Heart left ventricle (tissue), 16 donors: ENCODE data around the gene RNF126. TPM values are rescaled to one million over a fixed set of nuclear protein-coding genes. Genes with fewer than 3 reads are reported as not detected.

Experiments
- ATAC-seq, 4 donors: fragments of 200-7000 bp; cut with Tn5 transposase; one replicate each; pipeline ENCODE4 v1.9.1; 2020 to 2022; ENCODE audit warnings: moderate library complexity in 4 of 4, mild to moderate bottlenecking in 3 of 4, moderate number of reproducible peaks in 1 of 4
- DNase-seq, 5 donors: peaks; one replicate each; pipeline ENCODE4 v3.0.0-alpha.2; 2020
- H3K27ac ChIP-seq, 12 donors: fragments of 200-600 bp; sonication (generic) in 4 of 12; one replicate each; pipeline versions ENCODE4 v1.5.0 to v1.8.0; 2016 to 2022; ENCODE audit warnings: mild to moderate bottlenecking in 2 of 12
- H3K27me3 ChIP-seq, 9 donors: fragments of 200-600 bp; sonication (generic) in 2 of 9; one replicate each; pipeline versions ENCODE4 v1.5.1 to v1.8.0; 2016 to 2022; ENCODE audit warnings: mild to moderate bottlenecking in 3 of 9
- H3K36me3 ChIP-seq, 9 donors: fragments of 200-600 bp; sonication (generic) in 2 of 9; one replicate each; pipeline versions ENCODE4 v1.5.0 to v1.8.0; 2018 to 2022; ENCODE audit warnings: mild to moderate bottlenecking in 2 of 9
- H3K4me1 ChIP-seq, 12 donors: fragments of 200-600 bp; sonication (generic) in 4 of 12; one replicate each; pipeline versions ENCODE4 v1.5.0 to v1.8.0; 2016 to 2022; ENCODE audit warnings: mild to moderate bottlenecking in 3 of 12
- H3K4me3 ChIP-seq, 12 donors: fragments of 200-600 bp; sonication (generic) in 4 of 12; one replicate each; pipeline versions ENCODE4 v1.5.0 to v1.8.0; 2017 to 2022; ENCODE audit warnings: mild to moderate bottlenecking in 9 of 12, moderate library complexity in 4 of 12
- H3K9me3 ChIP-seq, 12 donors: fragments of 200-600 bp; sonication (generic) in 4 of 12; one replicate each; pipeline versions ENCODE4 v1.5.0 to v1.8.0; 2016 to 2022; ENCODE audit warnings: mild to moderate bottlenecking in 1 of 12
- CTCF ChIP-seq, 12 donors: fragments of 200-600 bp; sonication (generic) in 4 of 12; IDR thresholded peaks; one replicate each; pipeline versions ENCODE4 v1.5.0 to v1.8.0; 2018 to 2022; ENCODE audit warnings: antibody characterized with exemption in 12 of 12, mild to moderate bottlenecking in 5 of 12
- POLR2A ChIP-seq, 2 donors: fragments of 450-650 bp; IDR thresholded peaks; one replicate each; pipeline ENCODE4 v1.6.1; 2017; ENCODE audit warnings: antibody characterized with exemption in 2 of 2, mild to moderate bottlenecking in 2 of 2, moderate library complexity in 2 of 2
- WGBS, 4 donors: extraction: QIAGEN DNeasy Blood & Tissue Kit in 2 of 4; methylation state at CpG; one replicate each; pipeline versions ENCODE4 v1.1.5 to v1.1.7; 2013 to 2018; 5-methylcytosine and 5-hydroxymethylcytosine counted together
- intact Hi-C, 10 donors: fragments of 100-400 bp; cut with DNase I; formaldehyde crosslinking; loops; one replicate each; pipeline versions ENCODE4 v1.11.1 to v1.14.2; 2022
- polyA plus RNA-seq, 2 donors: library from polyadenylated mRNA; stranded (reverse); fragments of 200-250 nt; gene quantifications; one replicate each; pipeline ENCODE4 v1.2.3, GENCODE V29; 2013
- total RNA-seq, 9 donors: library from RNA; depleted of rRNA in 2 of 9; stranded (reverse); fragments of >200 nt in 2 of 9; fragmentation: NEBNext Ultra II Directional in 3 of 9; extraction: Animal tissue kit (Norgen Biotek cat#: 25700) in 3 of 9; gene quantifications; one replicate each; pipeline versions ENCODE4 v1.1.0 to v1.2.4, GENCODE V29; 2016 to 2023
- donor health status: ischemic (EF 13 %, LVEDD 7.1; RV severe dilation, severe dysfunction).
- donor health status: healthy with polysubstance abuse.
- donor health status: DM: no; HTN: yes; CAD: no.
- donor health status: DM: no; HTN: no; CAD: no.
- donor health status: ischemic (EF 25% LVEDD 6.9; RV normal size, moderate dysfunction).
- donor health status: ischemic (EF 25% LVEDD 5.7; RV mildly dilated, moderate dysfunction).
- donor health status: healthy.
- donor health status: DM: yes; HTN: yes; CAD: no.
- donor health status: ischemic (EF 35%, LVEDD 5.7; RV mildly dilated, moderate dysfunction).
- donor health status: nonischemic (EF 11% LVEDD 7.7; RV severe dilation, severe dysfunction).
- donor health status: DM: yes; HTN: yes; CAD: no.
- donor health status: PGD.
- donor health status: ischemic (EF 29% LVEDD 5.4; RV normal size, mild dysfunction).
- donor health status: nonischemic (EF 23%, LVEDD 6.1; RV moderate dilation, normal function).

RNF126 gene
- total and polyA plus RNA-seq, 11 donors, result 21.6 to 105 (median 29.4) TPM

GRCh38 chr19:651114-651818 is 11.7 kb downstream of the RNF126 start:
- no peaks in the 10 kb centered on the region for H3K9me3 ChIP-seq
- H3K4me1 ChIP-seq, result peaks cover 0 to 9% (median 0%) of the 10 kb centered on the region in 12 donors
- 93 to 95% (median 94%) methylated on average over 38 to 58 of the region's 58 CpGs for WGBS, 4 donors
- intact Hi-C loops, result loop anchor here in 1 of 10 donors (10.0 kb wide), 1 partner anchor 56 kb away; no protein-coding TSS in a partner anchor
- no peak overlapping the region for H3K27ac ChIP-seq
- H3K4me3 ChIP-seq, result no peak overlapping the region
- H3K36me3 ChIP-seq, result peaks cover 3 to 85% (median 66%) of the 10 kb centered on the region in 9 donors
- ATAC-seq (no peak), DNase-seq (peak in 1 of 5 donors; percentile 18)
- TF ChIP-seq POLR2A (IDR thresholded peaks at IDR 0.05) (no peak), CTCF (IDR thresholded peaks at IDR 0.05) (no peak)
- H3K27me3 ChIP-seq, result no peaks in the 10 kb centered on the region

- Histone ChIP-seq H3K9me3 (no peaks in the 10 kb centered on the region), H3K36me3 (peaks cover 3 to 95% (median 66%) of the 10 kb centered on the region in 9 donors), H3K27ac (no peak overlapping the region), H3K4me3 (no peak overlapping the region), H3K27me3 (no peaks in the 10 kb centered on the region), H3K4me1 (no peaks in the 10 kb centered on the region)
- ATAC-seq (no peak), DNase-seq (peak in 1 of 5 donors; percentile 16)
- WGBS, 4 donors, result 91 to 96% (median 92%) methylated on average over 9 to 11 of the region's 11 CpGs
- no peak for TF ChIP-seq CTCF (IDR thresholded peaks at IDR 0.05)
- no peak for TF ChIP-seq POLR2A (IDR thresholded peaks at IDR 0.05)
- intact Hi-C loops, result loop anchor here in 1 of 10 donors (10.0 kb wide), 1 partner anchor 55 kb away; no protein-coding TSS in a partner anchor
Observed at GRCh38 chr19:650121-650520, 12.9 kb downstream of the RNF126 start.

GRCh38 chr19:648904-649801 is 13.9 kb downstream of the RNF126 start:
- intact Hi-C loops, result no loop called here
- DNase-seq (peak in 1 of 5 donors; percentile 59), ATAC-seq (no peak)
- no peaks in the 10 kb centered on the region for H3K9me3 ChIP-seq
- no peak overlapping the region for H3K4me3 ChIP-seq
- 92 to 97% (median 94%) methylated on average over 17 to 53 of the region's 53 CpGs for WGBS, 4 donors
- no peaks in the 10 kb centered on the region for H3K4me1 ChIP-seq
- peaks cover 3 to 92% (median 66%) of the 10 kb centered on the region in 9 donors for H3K36me3 ChIP-seq
- H3K27ac ChIP-seq, result no peak overlapping the region
- no peaks in the 10 kb centered on the region for H3K27me3 ChIP-seq
- TF ChIP-seq CTCF (IDR thresholded peaks at IDR 0.05) (no peak), POLR2A (IDR thresholded peaks at IDR 0.05) (no peak)

- H3K27ac ChIP-seq, result no peak overlapping the region
- H3K4me1 ChIP-seq, result no peaks in the 10 kb centered on the region
- H3K4me3 ChIP-seq, result no peak overlapping the region
- intact Hi-C loops, result no loop called here
- TF ChIP-seq CTCF (IDR thresholded peaks at IDR 0.05), result no peak
- no peak for TF ChIP-seq POLR2A (IDR thresholded peaks at IDR 0.05)
- DNase-seq (no peak), ATAC-seq (no peak)
- no peaks in the 10 kb centered on the region for H3K27me3 ChIP-seq
- H3K36me3 ChIP-seq, result peaks cover 2 to 83% (median 58%) of the 10 kb centered on the region in 9 donors
- no peaks in the 10 kb centered on the region for H3K9me3 ChIP-seq
- 91 to 93% (median 91%) methylated on average over 22 to 29 of the region's 29 CpGs for WGBS, 4 donors
Observed at GRCh38 chr19:648305-648704, 14.7 kb downstream of the RNF126 start.
